NCI-H1105 treated with DMSO at 0.1 percent for 48 hours (cell line): ENCODE measurements around the gene FGF18.

Experiments
- DNase-seq: peaks from one replicate; lab custom pipeline; 2025; lab: John Stamatoyannopoulos, UW

The FGF18 gene

DNA sequence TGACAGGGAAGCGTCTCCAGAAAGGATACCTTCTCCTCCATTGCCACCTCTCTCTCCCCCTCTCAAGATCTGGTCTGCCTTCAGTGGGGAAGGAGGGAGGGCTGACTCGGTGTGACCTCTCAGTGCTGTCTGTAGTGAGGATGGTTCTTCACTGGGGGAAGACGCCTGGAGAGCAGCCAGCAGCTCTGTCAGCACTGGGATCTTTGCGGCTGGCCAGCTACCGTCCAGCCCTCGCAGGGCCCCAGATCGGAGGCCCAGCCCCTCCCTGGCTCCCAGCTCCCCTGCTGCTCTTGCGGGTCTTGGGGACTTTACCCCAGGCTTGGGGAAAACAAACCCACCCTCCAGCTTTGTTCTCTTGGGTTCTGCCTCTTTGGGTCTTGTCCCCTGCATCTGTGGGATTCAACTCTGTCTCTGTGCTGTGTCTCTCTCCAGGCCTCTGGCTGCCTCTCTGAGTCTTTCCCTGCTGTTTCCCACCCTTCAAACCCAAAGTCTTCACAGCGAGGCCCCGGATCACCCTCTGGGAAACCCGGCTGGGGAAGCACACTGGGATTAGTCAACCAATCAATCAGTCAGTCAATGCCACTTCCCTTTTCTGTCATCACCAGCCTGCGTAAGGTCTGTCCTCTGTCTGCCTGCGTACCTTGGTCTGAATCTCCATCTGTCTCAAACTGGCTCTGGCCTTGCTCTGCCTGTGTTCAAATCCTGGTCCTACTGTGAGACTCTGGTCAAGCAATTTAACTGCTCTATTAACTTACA lies 23.0 kb downstream of the FGF18 start:
- no peak for DNase-seq

DNA sequence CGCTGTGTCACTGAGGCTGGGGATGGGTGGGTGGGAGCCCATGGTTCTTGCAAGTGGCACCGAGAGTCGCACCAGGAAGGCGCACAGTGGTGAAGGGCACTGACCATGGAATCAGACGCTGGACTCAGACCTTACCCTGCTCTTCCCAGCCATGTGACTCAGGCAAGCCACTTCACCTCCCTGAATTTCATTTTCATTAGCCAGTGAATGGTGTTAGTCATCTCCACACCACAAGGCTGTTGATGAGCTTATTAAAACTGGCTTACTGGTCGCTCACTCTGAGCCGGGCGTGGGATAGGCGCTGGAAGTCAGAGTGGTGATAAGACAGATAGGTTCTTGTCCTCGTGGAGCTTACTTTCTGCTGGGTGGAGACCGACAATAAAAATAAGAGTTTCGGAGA lies 25.1 kb downstream of the FGF18 start:
- no peak for DNase-seq

DNA sequence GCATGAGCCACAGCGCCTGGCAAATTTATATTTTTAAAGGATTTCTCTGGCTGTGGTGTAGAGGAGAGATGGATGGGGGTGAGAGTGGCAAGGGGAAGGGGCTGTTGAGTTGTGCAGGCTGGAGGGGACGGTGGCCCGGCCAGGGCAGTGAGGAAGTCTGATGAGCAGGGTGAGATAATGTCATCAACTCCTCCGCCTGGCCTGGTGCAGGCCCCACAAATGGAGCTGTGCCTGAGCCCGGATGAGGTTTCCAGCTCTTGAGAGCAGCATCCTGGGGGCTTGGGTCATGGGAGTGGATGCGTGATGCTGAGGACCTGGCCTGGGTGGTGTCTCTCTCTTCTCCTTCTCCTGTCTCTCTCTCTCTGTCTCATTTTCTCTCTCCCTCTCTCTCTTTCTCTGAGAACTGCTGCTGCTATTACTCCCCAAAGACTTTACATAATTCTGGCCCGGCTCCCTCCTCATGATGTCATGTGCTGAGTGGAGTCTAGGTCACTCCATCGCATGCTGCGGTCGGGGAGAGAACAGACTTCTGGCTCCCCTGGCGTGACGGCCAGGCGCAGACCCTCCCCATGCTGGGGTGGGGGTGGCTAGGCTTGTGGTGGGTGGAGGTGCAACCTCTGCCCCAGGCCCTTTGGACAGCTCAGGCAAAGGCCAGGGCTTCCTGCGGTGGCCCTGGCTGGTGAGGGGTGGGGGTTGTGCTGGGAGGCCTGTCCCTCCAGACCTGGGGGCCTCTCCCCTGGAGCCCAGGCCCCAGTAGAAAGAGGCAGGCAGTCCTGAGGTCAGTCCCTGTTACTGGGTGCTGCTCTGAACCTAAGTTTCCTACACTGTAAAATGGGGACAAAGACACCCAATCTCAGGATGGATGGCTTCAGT lies 26.4 kb downstream of the FGF18 start:
- DNase-seq: no peak

DNA sequence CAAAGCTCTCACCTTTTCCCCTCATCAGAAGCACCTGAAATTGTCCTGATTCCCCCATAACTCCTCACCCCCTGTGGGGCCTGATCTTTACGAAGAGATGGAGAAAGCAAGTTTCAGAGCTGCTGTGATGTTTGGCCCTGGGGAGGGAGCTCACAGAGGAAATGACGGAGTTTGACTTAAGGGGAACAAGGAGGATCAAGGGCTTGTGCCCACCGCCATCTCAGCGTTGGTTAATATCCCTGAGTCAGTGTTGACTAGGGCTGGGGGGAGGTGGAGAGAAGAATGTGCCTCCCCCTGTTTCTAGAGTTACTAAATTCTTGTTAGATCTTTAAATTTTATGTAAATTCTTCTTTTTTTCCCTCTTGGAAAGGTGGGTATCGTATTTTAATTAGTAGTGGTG lies 27.8 kb downstream of the FGF18 start:
- DNase-seq: no peak

DNA sequence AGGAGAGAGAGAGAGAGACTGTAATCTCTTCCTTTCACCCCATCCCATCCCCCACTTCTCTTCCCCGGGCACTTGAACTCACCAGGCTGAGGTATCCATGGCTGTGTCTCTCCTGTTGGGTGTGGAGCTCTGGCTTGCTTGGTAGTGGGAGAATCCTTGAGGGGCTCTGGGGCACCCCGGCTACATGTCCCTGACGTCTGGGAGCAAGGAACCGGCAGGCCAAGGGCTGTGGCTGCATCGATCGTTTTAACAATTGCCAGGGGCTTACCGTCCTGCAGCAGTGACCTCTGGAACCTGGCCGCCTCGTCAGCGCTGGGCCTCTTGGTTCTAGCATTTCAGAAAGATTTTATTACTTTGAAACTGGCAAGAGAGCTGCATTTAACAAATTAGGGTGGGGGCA lies 30.0 kb downstream of the FGF18 start:
- DNase-seq: no peak

DNA sequence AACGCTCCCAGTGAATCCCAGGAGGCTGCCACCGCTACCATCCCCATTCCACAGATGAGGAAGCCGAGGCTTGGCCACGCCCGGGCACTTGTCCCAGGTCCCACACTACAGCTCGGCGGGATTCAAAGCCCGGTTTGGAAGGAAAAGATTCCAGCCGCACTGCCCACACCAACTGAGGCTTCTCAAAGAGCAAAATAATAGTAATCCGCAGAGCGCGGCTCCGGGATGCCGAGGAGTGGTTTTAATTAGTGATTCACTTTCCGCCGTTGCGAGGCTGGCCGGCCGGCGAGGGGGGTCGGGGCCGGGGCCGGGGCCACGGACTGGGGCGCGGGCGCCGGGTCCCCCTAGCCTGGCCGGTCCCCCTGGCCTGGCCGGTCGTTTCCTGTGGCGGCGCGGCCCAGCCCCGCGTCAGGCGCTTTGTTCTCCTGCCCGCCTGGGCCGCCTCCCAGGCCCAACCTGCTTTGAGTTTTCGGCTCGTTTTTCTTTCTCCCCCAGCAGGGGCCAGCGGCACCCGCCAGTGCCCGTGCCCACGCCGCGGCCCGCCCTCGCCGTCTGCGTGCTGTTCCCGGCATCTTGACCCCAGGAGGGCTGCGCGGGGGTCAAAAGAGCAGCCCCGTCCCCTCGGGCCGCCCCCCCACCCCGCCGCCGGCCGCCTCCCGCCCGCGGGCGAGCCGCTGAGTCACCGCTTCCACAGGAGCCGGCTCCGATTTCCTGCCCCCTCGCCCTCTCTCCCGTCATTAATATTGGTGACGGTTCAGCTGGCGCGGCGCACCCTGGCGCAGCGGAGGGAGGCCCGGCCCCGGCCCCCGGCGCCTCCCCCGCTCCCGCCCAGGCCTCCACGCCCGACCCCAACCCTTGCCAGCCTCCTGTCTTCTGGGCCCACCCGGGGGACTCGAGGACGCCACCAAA lies 31.2 kb downstream of the FGF18 start:
- DNase-seq: no peak

DNA sequence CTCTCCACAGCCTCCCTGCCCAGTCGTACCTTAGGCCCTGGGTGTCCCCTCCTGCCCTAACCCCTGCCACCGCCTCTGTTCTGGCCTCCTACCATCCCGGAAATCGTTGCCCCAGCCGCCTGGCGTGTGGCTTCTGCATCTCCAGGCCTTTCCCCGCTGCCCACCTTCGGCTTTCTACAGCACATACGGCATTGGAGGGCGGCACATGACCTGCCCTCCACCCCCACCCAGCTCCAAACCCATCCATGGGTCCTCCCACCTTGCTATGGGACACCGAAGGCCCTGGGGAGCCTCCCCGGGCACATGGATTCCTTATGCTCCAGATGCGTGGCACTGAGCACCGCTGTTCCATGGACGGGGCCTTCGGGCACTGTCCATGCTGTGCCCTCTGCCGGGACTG lies 32.0 kb downstream of the FGF18 start:
- DNase-seq: no peak

DNA sequence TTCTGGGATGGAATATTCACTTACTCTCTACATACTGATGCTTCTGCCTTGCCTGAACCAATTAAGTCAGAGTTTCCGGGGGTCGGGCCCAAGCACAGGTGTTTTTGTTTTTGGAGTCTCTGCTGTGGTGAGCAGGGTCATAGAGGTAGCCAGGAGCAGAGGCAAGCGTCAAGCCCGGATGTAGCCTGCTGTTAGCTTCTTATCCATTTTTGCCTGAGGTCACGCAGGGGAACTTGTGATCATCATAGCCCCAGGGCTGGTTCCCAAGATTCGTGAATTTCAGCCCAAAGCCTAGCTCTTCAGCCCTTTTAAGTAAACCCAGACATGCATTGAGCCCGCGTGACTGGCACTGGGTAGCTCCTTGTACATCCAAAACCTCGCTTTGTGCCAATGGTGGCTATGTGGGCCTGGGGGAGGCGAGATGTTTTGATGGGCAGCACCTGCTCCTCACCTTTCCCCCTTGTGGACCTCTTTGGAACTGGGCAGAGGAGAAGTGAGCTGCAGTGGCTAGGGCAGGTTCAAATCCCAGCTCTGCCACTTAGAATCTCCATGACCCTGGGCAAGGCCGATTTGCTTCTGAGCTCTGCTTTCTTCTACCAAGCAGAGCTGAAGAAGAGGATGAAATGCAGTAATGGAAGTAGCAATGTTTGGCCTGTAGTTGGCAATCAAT lies 33.7 kb downstream of the FGF18 start:
- DNase-seq: no peak

DNA sequence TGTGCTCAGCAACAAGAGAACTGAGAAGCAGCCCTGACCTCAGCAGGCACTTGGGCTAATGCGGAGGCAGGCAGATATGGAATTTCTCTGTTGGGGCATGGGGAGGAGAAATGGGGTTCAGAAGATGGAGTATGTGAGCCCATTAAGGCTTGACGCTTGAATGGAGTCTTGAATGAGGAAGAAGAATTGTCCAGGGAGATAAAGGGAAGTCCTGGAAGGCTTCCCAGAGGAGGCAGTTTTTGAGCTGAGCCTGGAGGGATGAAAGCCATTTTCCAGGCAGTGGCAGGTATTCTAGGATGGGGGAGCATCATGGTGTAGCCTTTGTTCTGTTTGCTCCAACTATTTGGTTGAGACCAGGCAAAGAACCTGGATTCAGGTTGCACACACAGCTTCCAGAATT lies 34.5 kb downstream of the FGF18 start:
- DNase-seq: no peak

DNA sequence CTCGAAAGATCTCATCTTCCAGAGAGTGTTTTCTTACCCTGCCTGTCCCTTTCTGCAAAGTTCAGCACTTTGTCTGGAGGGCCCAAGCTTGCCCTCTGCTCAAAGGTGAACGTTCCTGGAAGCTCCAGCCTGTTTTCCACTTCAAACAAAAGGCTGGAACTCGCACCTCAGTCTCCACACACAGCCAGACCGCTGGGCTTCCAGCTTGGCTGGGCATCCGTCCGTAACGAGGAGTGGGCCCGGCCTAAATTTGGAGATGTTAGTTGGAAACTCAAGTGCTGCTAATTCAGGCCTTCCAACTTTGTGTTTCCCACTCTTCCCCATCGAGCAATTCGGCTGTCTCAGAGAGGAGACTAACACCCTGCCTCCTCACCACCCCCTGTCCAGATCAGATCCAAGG lies 35.1 kb downstream of the FGF18 start:
- no peak for DNase-seq

DNA sequence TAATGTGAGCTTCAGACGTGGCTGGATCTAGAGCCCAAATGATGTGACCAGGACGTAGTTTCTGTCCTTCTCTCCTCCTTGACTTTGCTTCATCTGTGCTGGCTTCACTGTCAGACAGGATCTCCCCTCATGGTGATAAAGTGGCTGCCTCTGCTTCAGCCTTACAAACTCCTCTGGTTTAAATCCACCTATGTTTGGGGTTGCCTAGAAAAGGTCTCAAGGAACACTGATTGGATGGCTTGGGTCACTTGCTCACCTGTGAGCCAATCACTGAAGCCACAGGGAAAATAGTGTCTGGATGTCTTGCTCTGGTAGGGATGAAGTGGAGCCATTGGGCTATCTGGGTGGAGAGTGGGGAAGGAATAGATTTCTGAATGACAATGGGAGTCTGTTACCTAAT lies 36.1 kb downstream of the FGF18 start:
- no peak for DNase-seq

DNA sequence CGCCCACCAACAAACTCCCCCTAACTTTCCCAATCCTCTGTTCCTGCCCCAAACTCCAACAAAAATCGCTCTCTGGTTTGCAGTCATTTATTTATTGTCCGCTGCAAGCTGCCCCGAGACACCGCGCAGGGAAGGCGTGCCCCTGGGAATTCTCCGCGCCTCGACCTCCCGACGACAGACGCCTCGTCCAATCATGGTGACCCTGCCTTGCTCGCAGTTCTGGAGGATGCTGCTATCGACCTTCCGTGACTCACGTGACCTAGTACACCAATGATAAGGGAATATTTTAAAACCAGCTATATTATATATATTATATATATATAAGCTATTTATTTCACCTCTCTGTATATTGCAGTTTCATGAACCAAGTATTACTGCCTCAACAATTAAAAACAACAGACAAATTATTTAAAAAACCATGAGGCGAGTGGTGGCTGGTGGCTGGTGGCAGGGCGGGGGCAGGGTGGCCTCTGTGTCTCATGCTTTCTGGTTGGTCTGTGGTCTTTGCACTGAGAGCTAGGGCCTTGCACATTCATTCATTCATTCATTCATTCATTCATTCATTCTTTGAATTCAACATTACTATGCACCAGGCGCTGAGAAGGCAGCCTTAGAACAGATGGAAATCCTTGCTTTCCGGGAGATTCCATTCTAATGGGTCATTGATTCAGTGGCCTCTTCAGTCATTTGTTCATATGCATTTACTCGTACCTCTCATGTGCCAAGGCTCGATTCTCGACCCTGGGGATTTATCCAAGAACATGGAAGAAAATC lies 37.9 kb downstream of the FGF18 start:
- no peak for DNase-seq

DNA sequence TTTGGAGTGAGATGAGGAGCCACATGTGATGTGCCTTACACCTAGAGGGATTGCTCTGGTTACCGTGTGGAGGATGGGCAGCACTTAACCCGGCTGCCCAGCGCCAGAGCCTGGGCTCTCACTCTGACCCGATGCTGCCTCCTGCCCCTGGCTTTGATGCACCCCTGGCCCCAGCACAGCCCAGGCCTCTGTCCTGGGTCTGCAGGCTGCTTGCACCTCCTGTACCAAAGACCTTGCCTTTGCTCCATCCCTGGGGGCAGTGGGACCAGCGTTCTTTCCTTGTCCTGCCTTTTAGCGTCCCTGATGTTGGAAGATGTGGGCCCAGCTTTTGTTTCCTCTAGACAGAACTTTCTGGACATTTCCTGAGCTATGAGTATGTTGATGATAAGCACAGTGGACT lies 40.4 kb downstream of the FGF18 start:
- no peak for DNase-seq

DNA sequence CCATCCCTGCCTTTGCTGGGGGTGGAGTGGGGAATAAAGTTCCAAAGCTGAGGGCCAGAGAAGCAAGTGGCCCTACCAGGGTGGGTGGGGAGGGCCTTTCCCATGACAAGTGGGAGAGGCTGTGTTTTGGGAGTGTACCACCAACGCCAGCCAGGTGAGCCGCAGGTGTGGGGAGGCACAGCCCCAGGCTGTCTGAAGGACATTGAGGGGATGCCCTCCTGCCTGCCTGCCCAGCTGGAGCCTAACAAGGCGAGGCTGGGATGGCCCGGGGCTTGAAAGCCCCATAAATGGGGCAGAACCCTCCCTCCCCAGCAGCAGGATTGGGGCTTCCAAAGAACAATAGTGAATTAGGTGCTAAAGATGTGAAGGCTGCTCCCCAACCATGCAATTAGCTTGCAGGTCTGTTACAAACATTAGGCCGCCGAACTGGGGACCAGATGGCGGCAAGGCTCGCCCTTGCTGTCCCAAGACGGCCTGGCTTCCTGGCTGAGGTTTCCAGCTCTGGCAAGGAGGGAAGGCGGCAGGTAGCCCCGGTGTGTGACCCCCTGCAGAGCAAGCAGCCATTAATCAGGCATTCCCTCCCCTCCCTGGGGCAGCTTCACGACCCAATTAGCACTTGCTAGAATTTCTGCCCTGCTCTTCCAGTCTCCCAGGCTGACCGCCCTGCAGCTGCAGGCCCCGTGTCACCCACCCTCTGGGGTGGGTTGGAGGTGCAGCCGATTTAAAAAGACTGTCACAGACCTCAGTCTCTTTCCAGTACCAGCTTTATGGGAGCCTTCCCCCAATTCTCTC lies 42.9 kb downstream of the FGF18 start:
- no peak for DNase-seq

DNA sequence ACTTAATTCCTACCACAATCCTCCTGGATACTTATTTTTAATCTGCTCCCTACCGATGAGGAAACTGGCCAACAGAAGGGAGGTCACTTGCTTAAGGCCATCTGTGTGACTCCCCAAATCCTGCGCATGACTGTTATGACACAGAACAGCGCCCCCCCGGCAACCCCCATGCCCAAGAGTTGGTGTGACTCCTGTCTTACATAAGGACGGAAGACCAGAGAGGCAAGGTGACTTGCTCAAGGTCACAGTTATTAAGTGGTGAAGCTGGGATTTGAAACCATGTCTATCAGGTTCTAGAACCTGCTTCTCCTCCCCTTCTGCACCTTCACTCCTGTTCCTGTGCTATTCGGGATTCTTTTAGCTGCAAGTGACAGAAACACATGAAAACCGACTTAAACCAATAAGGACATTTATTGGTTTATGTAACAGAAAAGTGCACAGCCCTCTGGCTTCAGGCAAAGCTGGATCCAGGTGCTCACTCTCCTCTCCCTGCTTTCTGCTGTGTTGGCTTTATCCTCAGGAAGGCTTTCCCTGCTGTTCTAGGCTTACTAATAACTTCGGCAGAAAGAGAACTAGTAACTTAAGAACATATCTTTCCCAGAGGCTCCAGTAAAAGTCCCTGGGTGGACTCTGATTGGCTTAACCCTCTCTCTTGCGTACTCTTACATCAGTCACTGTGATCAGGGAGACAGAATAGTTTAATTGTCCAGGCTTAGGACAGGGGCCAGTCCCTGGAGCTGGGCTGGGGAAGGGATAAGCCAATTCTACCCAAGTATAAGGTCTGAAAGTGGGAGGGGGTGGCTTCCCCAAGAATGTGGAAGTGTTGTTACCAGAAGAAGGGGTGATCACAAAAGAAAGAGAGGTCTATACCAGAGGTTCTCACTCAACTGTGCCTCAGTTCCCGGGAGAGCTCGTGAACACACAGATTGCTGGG lies 43.7 kb downstream of the FGF18 start:
- DNase-seq: no peak

DNA sequence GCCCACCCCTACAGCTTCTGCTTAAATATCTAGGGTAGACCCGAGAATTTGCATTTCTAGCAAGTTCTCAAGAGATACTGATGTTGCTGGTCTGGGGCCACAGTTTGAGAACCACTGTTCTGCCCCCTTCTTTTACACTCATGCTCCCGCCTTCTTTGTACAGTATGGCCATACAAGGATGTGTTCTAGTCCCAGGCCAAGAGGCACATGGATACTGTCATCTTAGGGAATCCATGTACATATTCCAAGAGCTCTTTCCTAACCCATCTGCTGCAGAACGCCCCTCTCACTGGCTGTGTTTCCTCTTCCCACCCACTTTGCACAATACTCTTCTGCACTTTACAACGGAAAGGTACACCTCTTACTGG lies 44.4 kb downstream of the FGF18 start:
- no peak for DNase-seq

DNA sequence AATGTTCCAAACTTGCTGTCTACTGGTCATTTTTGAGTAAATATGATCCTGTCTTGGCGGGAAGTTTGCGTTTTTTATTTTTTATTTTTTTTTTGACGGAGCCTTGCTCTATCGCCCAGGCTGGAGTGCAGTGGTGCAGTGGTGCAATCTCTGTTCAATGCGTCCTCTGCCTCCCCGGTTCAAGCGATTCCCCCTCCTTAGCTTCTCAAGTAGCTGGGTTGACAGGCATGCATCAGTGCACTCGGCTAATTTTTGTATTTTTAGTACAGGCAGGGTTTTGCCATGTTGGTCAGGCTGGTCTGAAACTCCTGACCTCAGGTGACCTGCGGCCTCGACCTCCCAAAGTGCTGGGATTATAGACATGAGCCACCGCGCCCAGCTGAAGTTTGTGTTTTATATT lies 45.4 kb downstream of the FGF18 start:
- DNase-seq: no peak

DNA sequence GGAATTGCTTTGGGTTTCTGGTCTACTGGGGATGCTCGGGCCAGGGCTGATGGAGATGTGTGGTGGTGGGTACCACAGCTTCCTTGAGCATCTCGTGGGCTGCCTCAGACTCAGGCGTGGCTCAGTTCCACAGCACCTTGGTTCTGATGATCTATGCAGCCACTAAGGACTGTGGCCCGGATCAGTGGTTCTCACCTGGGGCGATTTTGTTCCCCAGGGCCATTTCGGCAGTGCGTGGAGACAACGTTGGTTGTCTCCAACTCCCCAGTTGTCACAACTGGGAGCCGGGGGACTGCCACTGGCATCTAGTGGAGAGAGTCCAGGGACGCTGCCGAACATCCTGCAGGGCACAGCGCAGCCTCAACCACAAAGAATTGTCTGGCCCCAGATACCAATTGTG lies 47.7 kb downstream of the FGF18 start:
- DNase-seq: no peak

DNA sequence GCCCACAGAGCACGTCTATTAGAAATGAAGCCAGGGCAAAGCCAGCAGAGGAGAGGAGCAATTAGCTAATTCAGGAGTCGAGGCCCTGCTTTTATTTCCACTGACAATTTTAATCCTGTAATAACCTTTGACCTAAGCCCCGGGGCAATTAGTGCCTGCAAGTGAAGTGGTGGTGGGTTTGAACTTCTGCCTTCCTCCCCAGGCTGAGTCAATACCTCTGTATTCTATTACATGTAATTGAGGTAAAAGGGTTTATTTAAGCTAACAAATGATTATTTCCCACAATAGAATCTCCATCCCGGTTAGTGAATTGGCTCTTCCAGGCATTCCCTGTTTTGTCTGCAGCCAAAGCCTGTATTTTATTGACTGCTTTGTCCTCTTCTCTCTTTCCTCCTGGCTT lies 49.9 kb downstream of the FGF18 start:
- peak; percentile 76 for DNase-seq
